ENCODE measurements around the gene PLXNB3. TPM values are rescaled to one million over a fixed set of nuclear protein-coding genes. Genes with fewer than 3 reads are reported as not detected.

Gene PLXNB3
- total and polyA plus RNA-seq, 2 of the 13 experiments (the other 11 are each of a cell fraction or from before 2014, with no cell fraction given) = 3.0 to 6.9 TPM

DNA sequence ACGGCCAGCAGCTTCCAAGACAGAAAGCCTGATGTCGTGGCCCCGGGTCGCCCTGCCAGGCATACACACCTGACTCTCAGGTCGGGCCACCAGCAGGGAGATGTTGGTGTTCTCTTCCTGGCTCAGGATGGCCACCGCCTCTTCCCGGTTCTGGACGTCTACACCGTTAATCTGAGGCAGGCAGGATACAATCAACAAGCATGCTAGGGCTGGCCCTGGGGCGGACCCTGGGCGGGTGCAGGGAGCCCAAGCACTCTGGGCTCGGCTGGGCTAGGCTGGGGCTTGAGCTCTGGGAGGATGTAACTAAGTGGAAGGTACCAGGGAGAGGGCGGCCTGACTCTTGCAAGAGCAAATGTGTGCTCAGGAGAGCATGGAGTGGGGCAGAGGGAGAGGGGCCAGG lies 41.4 kb downstream of the PLXNB3 start (continued):
- TF ChIP-seq, protein P1, sequence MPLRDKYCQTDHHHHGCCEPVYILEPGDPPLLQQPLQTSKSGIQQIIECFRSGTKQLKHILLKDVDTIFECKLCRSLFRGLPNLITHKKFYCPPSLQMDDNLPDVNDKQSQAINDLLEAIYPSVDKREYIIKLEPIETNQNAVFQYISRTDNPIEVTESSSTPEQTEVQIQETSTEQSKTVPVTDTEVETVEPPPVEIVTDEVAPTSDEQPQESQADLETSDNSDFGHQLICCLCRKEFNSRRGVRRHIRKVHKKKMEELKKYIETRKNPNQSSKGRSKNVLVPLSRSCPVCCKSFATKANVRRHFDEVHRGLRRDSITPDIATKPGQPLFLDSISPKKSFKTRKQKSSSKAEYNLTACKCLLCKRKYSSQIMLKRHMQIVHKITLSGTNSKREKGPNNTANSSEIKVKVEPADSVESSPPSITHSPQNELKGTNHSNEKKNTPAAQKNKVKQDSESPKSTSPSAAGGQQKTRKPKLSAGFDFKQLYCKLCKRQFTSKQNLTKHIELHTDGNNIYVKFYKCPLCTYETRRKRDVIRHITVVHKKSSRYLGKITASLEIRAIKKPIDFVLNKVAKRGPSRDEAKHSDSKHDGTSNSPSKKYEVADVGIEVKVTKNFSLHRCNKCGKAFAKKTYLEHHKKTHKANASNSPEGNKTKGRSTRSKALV (CRISPR knock-in tag; IDR thresholded peaks at IDR 0.05) = no peak
- TF ChIP-seq MAFG (CRISPR knock-in tag; IDR thresholded peaks at IDR 0.05) (no peak), POGK (CRISPR knock-in tag; conservative IDR thresholded peaks at IDR 0.05) (no peak), KDM5A (IDR thresholded peaks at IDR 0.05; ENCODE audit: borderline replicate concordance, low read length) (no peak)

DNA sequence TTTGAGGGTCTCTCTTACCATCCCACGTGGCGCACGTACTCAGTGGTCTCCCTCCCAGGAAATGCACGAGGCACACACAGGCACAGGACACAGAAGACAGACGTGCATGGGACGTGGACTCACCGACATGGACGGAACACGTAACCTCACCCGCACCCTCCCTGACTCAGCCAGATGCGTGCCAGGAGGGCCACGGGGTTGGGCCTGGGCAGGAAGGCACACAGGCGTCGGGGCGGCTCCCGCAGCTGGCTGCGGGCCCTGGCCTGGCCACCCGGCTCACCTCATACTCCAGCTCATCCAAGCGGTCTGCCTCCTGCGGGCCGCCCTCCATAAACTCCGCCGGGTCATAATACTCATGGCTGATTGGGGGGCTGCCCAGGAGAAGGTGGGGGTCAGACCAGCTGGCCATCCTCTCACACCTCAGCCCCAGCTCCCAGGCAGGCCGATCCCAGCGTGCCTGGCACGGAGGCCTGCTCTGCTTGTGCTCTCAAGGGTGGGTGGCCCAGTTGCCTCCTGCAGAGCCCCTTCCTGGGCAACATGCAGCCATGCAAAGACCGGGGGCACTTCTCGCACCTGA lies 43.0 kb downstream of the PLXNB3 start:
- Histone ChIP-seq H3K4me1 (ENCODE audit: insufficient read depth, low read length) (no peaks in the 10 kb centered on the region), H3K9me3 (ENCODE audit: low read length) (no peaks in the 10 kb centered on the region), H2AFZ (ENCODE audit: low read length) (no peak overlapping the region), H3K4me3 (replicated peaks in 1 of 3; ENCODE audit: insufficient read depth in 1 of 3, low read depth in 2 of 3, low read length in 3 of 3) (no peak overlapping the region), H4K20me1 (ENCODE audit: insufficient read depth, low read length) (no peaks in the 10 kb centered on the region), H3K36me3 (replicated peaks in 1 of 2; ENCODE audit: control insufficient read depth in 1 of 2, insufficient read depth in 2 of 2, low read length in 2 of 2) (no peaks in the 10 kb centered on the region), H3K27ac (ENCODE audit: extremely low read length, insufficient read depth, low read length) (no peak overlapping the region), H3K4me2 (ENCODE audit: low read depth, low read length) (no peak overlapping the region), H3K27me3 (ENCODE audit: control insufficient read depth in 1 of 2, insufficient read depth in 2 of 2, low read length in 2 of 2) (peaks cover 3 to 34% of the 10 kb centered on the region in 2 experiments; a peak in 3 of 5 replicates), H3K9ac (ENCODE audit: insufficient read depth, low read depth, low read length) (no peak overlapping the region), H3K79me2 (ENCODE audit: insufficient read depth, low read length) (no peaks in the 10 kb centered on the region)
- 70% methylated on average over 2 of the region's 28 CpGs for WGBS (ENCODE audit: low lambda C conversion rate)
- FAIRE-seq = no peak
- no peak for DNase-seq (ENCODE audit: low spot score)
- POLR2A ChIA-PET = interaction anchor here (0.6 to 1.2 kb wide), 2 partner anchors 12 to 163 kb away, joined by 3 to 4 read pairs; partner anchors contain the start of genes IDH3G and SSR4
- TF ChIP-seq SRY (CRISPR knock-in tag; IDR thresholded peaks at IDR 0.05) = no peak
- TF ChIP-seq MNT (IDR thresholded peaks at IDR 0.05) = peak; percentile 37
- CTCF ChIA-PET (ENCODE audit: low intra/inter-chr PET ratio, low total read pairs) = no interaction called here
- ATAC-seq = no peak
- in situ Hi-C loops (cut with HindIII; ENCODE audit: extremely low pct_ligation_motif_present, low pct_unique_long_range_greater_than_20kb) = no loop called here
- intact Hi-C loops (cut with micrococcal nuclease; ENCODE audit: unreplicated experiment) = no loop called here
- BruUV-seq (replicated peaks) = no TSS peak

All from HepG2 (cell line).